OCI-LY3 (cell line): Measurements from ENCODE around the gene PERCC1.

Experiments
- CTCF ChIP-seq: fragments of 200-600, 300-600 bp; sonication (generic); IDR thresholded peaks from 2 replicates; pipeline ENCODE4 v1.5.1; 2014; ENCODE audit warnings: antibody characterized with exemption, low read length, low read depth
- EZH2phosphoT487 ChIP-seq: fragments of 200-600 bp; shearing (Covaris generic); IDR thresholded peaks from 2 replicates; pipeline ENCODE4 v1.6.1; 2018; ENCODE audit warnings: antibody characterized with exemption, mixed run types, low read depth

GRCh38 chr16:1403036-1403435 is 27.8 kb upstream of the PERCC1 start:
- TF ChIP-seq CTCF (no peak), EZH2phosphoT487 (no peak)
